Measurements from ENCODE around the gene TRAPPC8.
"Not testable (repeated sequence)": the region's sequence is repeated elsewhere in the genome, so short reads cannot be mapped to it uniquely, and the experiment has no call there.

Gene TRAPPC8

GRCh38 chr18:31977270-31977872 is 34.4 kb upstream of the TRAPPC8 start:
- H4K20me1 ChIP-seq = no peaks in the 10 kb centered on the region
- H3K27ac ChIP-seq = no peak overlapping the region
- peaks cover 0 to 7% (median 0%) of the 10 kb centered on the region in 11 experiments; a peak in 4 of 22 replicates for H3K36me3 ChIP-seq
- no peak overlapping the region for H3K4me3 ChIP-seq
- peaks cover 59 to 78% (median 69%) of the 10 kb centered on the region in 11 experiments for H3K9me3 ChIP-seq (replicated peaks in 1 of 11)
- no peak overlapping the region for H3K9ac ChIP-seq
- no peaks in the 10 kb centered on the region for H3K27me3 ChIP-seq
- H3K4me1 ChIP-seq = peaks cover 0 to 10% (median 0%) of the 10 kb centered on the region in 10 experiments; a peak in 2 of 20 replicates
- no peak overlapping the region for H3K4me2 ChIP-seq
- TF ChIP-seq Cebpa-rat (IDR thresholded peaks at IDR 0.05) = no peak

GRCh38 chr18:31976242-31976641 is 33.3 kb upstream of the TRAPPC8 start:
- H3K4me3 ChIP-seq = no peak overlapping the region
- no peak for TF ChIP-seq Cebpa-rat (IDR thresholded peaks at IDR 0.05)
- no peak overlapping the region for H3K27ac ChIP-seq
- H3K27me3 ChIP-seq = no peaks in the 10 kb centered on the region
- no peaks in the 10 kb centered on the region for H4K20me1 ChIP-seq
- peaks cover 0 to 10% (median 0%) of the 10 kb centered on the region in 10 experiments; a peak in 2 of 20 replicates for H3K4me1 ChIP-seq
- H3K9ac ChIP-seq = no peak overlapping the region
- H3K9me3 ChIP-seq (replicated peaks in 1 of 11) = peaks cover 64 to 86% (median 75%) of the 10 kb centered on the region in 11 experiments
- peaks cover 0 to 7% (median 0%) of the 10 kb centered on the region in 11 experiments; a peak in 4 of 22 replicates for H3K36me3 ChIP-seq
- no peak overlapping the region for H3K4me2 ChIP-seq

- no peak overlapping the region for H3K9ac ChIP-seq
- peaks cover 55 to 80% (median 67%) of the 10 kb centered on the region in 11 experiments for H3K9me3 ChIP-seq (replicated peaks in 1 of 11)
- H3K4me1 ChIP-seq = no peaks in the 10 kb centered on the region
- peak overlapping the region in 2 of 10 experiments; percentile 9 to 24; a peak in 1 of 20 replicates for H3K4me3 ChIP-seq
- no peaks in the 10 kb centered on the region for H3K27me3 ChIP-seq
- no peaks in the 10 kb centered on the region for H4K20me1 ChIP-seq
- TF ChIP-seq Cebpa-rat (IDR thresholded peaks at IDR 0.05) = no peak
- H3K27ac ChIP-seq = no peak overlapping the region
- no peak overlapping the region for H3K4me2 ChIP-seq
- peaks cover 0 to 7% (median 0%) of the 10 kb centered on the region in 11 experiments; a peak in 4 of 22 replicates for H3K36me3 ChIP-seq
Measured at GRCh38 chr18:31973929-31974546, 31.1 kb upstream of the TRAPPC8 start.

GRCh38 chr18:31970617-31971016 is 27.7 kb upstream of the TRAPPC8 start:
- no peak overlapping the region for H3K27ac ChIP-seq
- H3K9me3 ChIP-seq (replicated peaks in 1 of 11) = peaks cover 38 to 67% (median 47%) of the 10 kb centered on the region in 11 experiments
- H3K4me1 ChIP-seq = peaks cover 0 to 3% (median 0%) of the 10 kb centered on the region in 10 experiments; a peak in 5 of 20 replicates
- peaks cover 0 to 4% (median 0%) of the 10 kb centered on the region in 11 experiments; a peak in 3 of 22 replicates for H3K36me3 ChIP-seq
- H3K4me3 ChIP-seq = no peak overlapping the region
- H4K20me1 ChIP-seq = no peaks in the 10 kb centered on the region
- H3K27me3 ChIP-seq = no peaks in the 10 kb centered on the region
- H3K4me2 ChIP-seq = no peak overlapping the region
- H3K9ac ChIP-seq = no peak overlapping the region
- TF ChIP-seq Cebpa-rat (IDR thresholded peaks at IDR 0.05) = no peak

GRCh38 chr18:31965316-31965970 is 22.5 kb upstream of the TRAPPC8 start:
- Histone ChIP-seq H3K9me3 (replicated peaks in 1 of 11) (peaks cover 9 to 52% (median 26%) of the 10 kb centered on the region in 11 experiments; a peak in 17 of 22 replicates), H3K4me1 (peaks cover 0 to 9% (median 0%) of the 10 kb centered on the region in 10 experiments; a peak in 6 of 20 replicates), H3K27ac (no peak overlapping the region), H3K9ac (no peak overlapping the region), H4K20me1 (no peaks in the 10 kb centered on the region), H3K4me3 (no peak overlapping the region), H3K27me3 (no peaks in the 10 kb centered on the region), H3K4me2 (peak overlapping the region in 8 of 11 experiments; percentile 1 to 35 (median 15); a peak in 4 of 22 replicates), H3K36me3 (no peaks in the 10 kb centered on the region)
- TF ChIP-seq Cebpa-rat (IDR thresholded peaks at IDR 0.05) = no peak

- peaks cover 0 to 16% (median 4%) of the 10 kb centered on the region in 10 experiments; a peak in 9 of 20 replicates for H3K4me1 ChIP-seq
- no peaks in the 10 kb centered on the region for H4K20me1 ChIP-seq
- H3K36me3 ChIP-seq = no peaks in the 10 kb centered on the region
- no peak overlapping the region for H3K4me2 ChIP-seq
- H3K9ac ChIP-seq = no peak overlapping the region
- no peak overlapping the region for H3K27ac ChIP-seq
- peaks cover 7 to 27% (median 15%) of the 10 kb centered on the region in 11 experiments; a peak in 16 of 22 replicates for H3K9me3 ChIP-seq (replicated peaks in 1 of 11)
- H3K27me3 ChIP-seq = no peaks in the 10 kb centered on the region
- no peak overlapping the region for H3K4me3 ChIP-seq
- no peak for TF ChIP-seq Cebpa-rat (IDR thresholded peaks at IDR 0.05)
Measured at GRCh38 chr18:31957728-31958127, 14.8 kb upstream of the TRAPPC8 start.

- H3K36me3 ChIP-seq = no peaks in the 10 kb centered on the region
- no peak overlapping the region for H3K9ac ChIP-seq
- peaks cover 0 to 17% (median 5%) of the 10 kb centered on the region in 11 experiments; a peak in 8 of 22 replicates for H3K9me3 ChIP-seq (replicated peaks in 1 of 11)
- H3K4me3 ChIP-seq = no peak overlapping the region
- TF ChIP-seq Cebpa-rat (IDR thresholded peaks at IDR 0.05) = no peak
- H3K4me1 ChIP-seq = peaks cover 0 to 16% (median 4%) of the 10 kb centered on the region in 10 experiments; a peak in 9 of 20 replicates
- H3K27me3 ChIP-seq = no peaks in the 10 kb centered on the region
- peak overlapping the region in 5 of 11 experiments; percentile 24 to 64 (median 46); a peak in 8 of 22 replicates for H3K4me2 ChIP-seq
- no peaks in the 10 kb centered on the region for H4K20me1 ChIP-seq
- no peak overlapping the region for H3K27ac ChIP-seq
Measured at GRCh38 chr18:31954349-31954748, 11.4 kb upstream of the TRAPPC8 start.

GRCh38 chr18:31953699-31954098 is 10.8 kb upstream of the TRAPPC8 start:
- H3K27ac ChIP-seq, H4K20me1 ChIP-seq, H3K36me3 ChIP-seq, H3K4me3 ChIP-seq, H3K9ac ChIP-seq, H3K4me2 ChIP-seq, H3K27me3 ChIP-seq: not testable (repeated sequence)
- Histone ChIP-seq H3K4me1 (peaks cover 0 to 16% (median 4%) of the 10 kb centered on the region in 10 experiments; a peak in 9 of 20 replicates), H3K9me3 (replicated peaks in 1 of 11) (peaks cover 0 to 15% (median 5%) of the 10 kb centered on the region in 11 experiments; a peak in 6 of 22 replicates)

GRCh38 chr18:31952223-31952622 is 9.3 kb upstream of the TRAPPC8 start:
- peaks cover 0 to 21% (median 5%) of the 10 kb centered on the region in 11 experiments; a peak in 5 of 22 replicates for H3K9me3 ChIP-seq (replicated peaks in 1 of 11)
- no peaks in the 10 kb centered on the region for H4K20me1 ChIP-seq
- H3K4me2 ChIP-seq = no peak overlapping the region
- no peaks in the 10 kb centered on the region for H3K36me3 ChIP-seq
- no peak overlapping the region for H3K4me3 ChIP-seq
- peaks cover 0 to 16% (median 4%) of the 10 kb centered on the region in 10 experiments; a peak in 9 of 20 replicates for H3K4me1 ChIP-seq
- no peak for TF ChIP-seq Cebpa-rat (IDR thresholded peaks at IDR 0.05)
- H3K9ac ChIP-seq = no peak overlapping the region
- H3K27ac ChIP-seq = no peak overlapping the region
- H3K27me3 ChIP-seq = no peaks in the 10 kb centered on the region

Measured in BLaER1 treated with 17β-estradiol and CSF1 and Interleukin-3, amounts not matched to agents 10 nM and 100 nM (cell line).